Stimulated activated CD8-positive, alpha-beta memory T cell treated with anti-CD3 and anti-CD28 coated beads, Interleukin-15, amount 100 ng/mL, for 1 hour (primary cell): ENCODE data around the gene SPAG4.

Experiments used
- DNase-seq: peaks from one replicate; pipeline ENCODE4 v3.0.0-alpha.2; 2020; ENCODE audit warnings: low read depth

The SPAG4 gene

GRCh38 chr20:35660122-35660937, 44.7 kb downstream of the SPAG4 start:
- no peak for DNase-seq

DNA sequence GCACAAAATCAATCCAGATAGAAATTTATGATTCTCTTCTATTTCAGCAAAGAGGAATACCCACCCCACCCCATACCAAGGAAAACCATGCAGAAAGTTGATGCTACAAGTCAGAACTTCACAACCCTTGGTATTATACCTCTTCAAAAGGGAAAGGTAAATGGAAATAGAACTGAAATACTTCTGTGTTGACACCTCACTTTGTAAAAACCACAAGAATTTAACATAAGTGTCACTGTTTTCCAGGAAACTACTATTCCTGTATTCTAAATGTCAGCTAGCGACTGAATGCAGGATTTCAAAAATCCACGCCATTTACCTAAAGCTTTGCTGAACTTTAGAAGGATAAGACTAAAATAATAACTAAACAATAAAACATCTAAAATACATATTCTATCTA, 45.4 kb downstream of the SPAG4 start:
- DNase-seq, result no peak

DNA sequence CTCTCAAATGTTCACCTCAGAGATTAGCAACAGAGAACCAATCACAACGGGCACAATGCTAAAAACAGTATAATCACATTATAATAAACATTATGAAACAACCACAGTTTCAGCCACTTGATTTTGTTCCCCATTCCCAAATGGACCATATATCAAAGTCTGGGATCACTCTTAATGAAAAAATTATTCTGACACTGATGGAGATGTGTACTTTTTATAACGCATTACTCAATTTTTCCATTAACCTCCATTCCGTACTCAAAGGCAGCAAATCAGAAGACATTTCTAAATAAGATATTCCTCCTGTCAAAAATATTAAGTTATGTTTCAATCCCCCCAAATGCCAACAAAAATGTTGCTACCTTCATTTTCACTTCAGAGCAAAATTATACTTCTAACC, 46.3 kb downstream of the SPAG4 start:
- DNase-seq, result no peak

GRCh38 chr20:35662551-35662950, 46.9 kb downstream of the SPAG4 start:
- DNase-seq, result no peak

GRCh38 chr20:35663516-35664465, 48.2 kb downstream of the SPAG4 start:
- peak; percentile 30 for DNase-seq

- peak; percentile 83 for DNase-seq
Measured at GRCh38 chr20:35664466-35665206, 49.0 kb downstream of the SPAG4 start, which contains the start of the genes CPNE1 and RBM12. Gene CPNE1, minus strand, starts transcription at chr20:35664900. Its CDS starts 31,977 bp downstream, at chr20:35632923. Gene RBM12, minus strand, starts transcription at chr20:35664900. Its CDS starts 9,578 bp downstream, at chr20:35655322.

GRCh38 chr20:35665949-35666288, 50.3 kb downstream of the SPAG4 start:
- no peak for DNase-seq

GRCh38 chr20:35669221-35669620, 53.6 kb downstream of the SPAG4 start:
- no peak for DNase-seq

- no peak for DNase-seq
Measured at GRCh38 chr20:35669681-35670080, 54.1 kb downstream of the SPAG4 start.
